WTC11 (cell line): Measurements from ENCODE around the gene GIPC2. TPM values are rescaled to one million over a fixed set of nuclear protein-coding genes. Genes with fewer than 3 reads are reported as not detected.

Source experiments
- ATAC-seq: fragments of 200-7000 bp; cut with Tn5 transposase; 2 replicates; pipeline ENCODE4 v1.10.0; 2021; ENCODE audit warnings: mild to moderate bottlenecking, moderate library complexity
- CTCF ChIA-PET: fragments of 300-600 bp; sonication (Branson Sonifier 250); formaldehyde crosslinking; loops from one replicate; lab custom pipeline; 2021; ENCODE audit warnings: antibody characterized with exemption; lab: Charles Lee
- POLR2A ChIA-PET: fragments of 350-600 bp; sonication (Branson Sonifier 250); formaldehyde crosslinking; loops from one replicate; lab custom pipeline; 2021; ENCODE audit warnings: antibody characterized with exemption; lab: Charles Lee
- DNase-seq: peaks from one replicate; pipeline ENCODE4 v3.0.0; 2021; ENCODE audit warnings: low spot score
- H3K27ac Mint-ChIP-seq: 2 replicates; pipeline ENCODE4 v1.8.0; 2021; ENCODE audit warnings: mixed read lengths
- H3K27me3 Mint-ChIP-seq: 2 replicates; pipeline ENCODE4 v1.8.0; 2021; ENCODE audit warnings: low read depth, mild to moderate bottlenecking, moderate library complexity, mixed read lengths
- H3K36me3 Mint-ChIP-seq: 2 replicates; pipeline ENCODE4 v1.8.0; 2021; ENCODE audit warnings: mixed read lengths
- H3K4me1 Mint-ChIP-seq: 2 replicates; pipeline ENCODE4 v1.8.0; 2022; ENCODE audit warnings: mixed read lengths
- H3K4me3 Mint-ChIP-seq: 2 replicates; pipeline ENCODE4 v1.8.0; 2021; ENCODE audit warnings: mild to moderate bottlenecking, moderate library complexity, mixed read lengths
- H3K9me3 Mint-ChIP-seq: 2 replicates; pipeline ENCODE4 v1.8.0; 2021; ENCODE audit warnings: mixed read lengths
- ATF1 ChIP-seq: sonication (generic); formaldehyde crosslinking; IDR thresholded peaks from 2 replicates; pipeline ENCODE4 v1.8.1; 2023; ENCODE audit warnings: mild to moderate bottlenecking, moderate library complexity, missing genetic modification reagents
- CREB1 ChIP-seq: sonication (generic); formaldehyde crosslinking; IDR thresholded peaks from 2 replicates; pipeline ENCODE4 v1.8.0; 2023; ENCODE audit warnings: mild to moderate bottlenecking, missing genetic modification reagents
- ELF4 ChIP-seq: sonication (generic); formaldehyde crosslinking; IDR thresholded peaks from 2 replicates; pipeline ENCODE4 v1.8.1; 2022; ENCODE audit warnings: low read depth, mild to moderate bottlenecking, moderate library complexity, missing genetic modification reagents
- ESRRA ChIP-seq: sonication (generic); formaldehyde crosslinking; IDR thresholded peaks from 2 replicates; pipeline ENCODE4 v1.8.1; 2022; ENCODE audit warnings: mild to moderate bottlenecking, missing genetic modification reagents, borderline replicate concordance
- FOXP1 ChIP-seq: sonication (generic); formaldehyde crosslinking; IDR thresholded peaks from 2 replicates; pipeline ENCODE4 v1.8.0; 2022; ENCODE audit warnings: missing genetic modification reagents, mild to moderate bottlenecking, moderate library complexity, borderline replicate concordance
- HMGA2 ChIP-seq: fragments of 250-450 bp; sonication (Bioruptor Pico); IDR thresholded peaks from 2 replicates; pipeline ENCODE4 v1.4.0; 2021; ENCODE audit warnings: mild to moderate bottlenecking, moderate library complexity
- JUN ChIP-seq: sonication (generic); formaldehyde crosslinking; IDR thresholded peaks from 2 replicates; pipeline ENCODE4 v1.8.0; 2023; ENCODE audit warnings: mild to moderate bottlenecking, missing genetic modification reagents
- KAT7 ChIP-seq: sonication (generic); formaldehyde crosslinking; IDR thresholded peaks from 2 replicates; pipeline ENCODE4 v1.8.1; 2023; ENCODE audit warnings: missing genetic modification reagents, mild to moderate bottlenecking, borderline replicate concordance
- MYBL2 ChIP-seq: sonication (generic); formaldehyde crosslinking; IDR thresholded peaks from 2 replicates; pipeline ENCODE4 v1.8.1; 2023; ENCODE audit warnings: mild to moderate bottlenecking, moderate library complexity, missing genetic modification reagents
- NFATC4 ChIP-seq: fragments of 250-450 bp; sonication (Bioruptor Pico); IDR thresholded peaks from 2 replicates; pipeline ENCODE4 v1.9.0; 2021; ENCODE audit warnings: mild to moderate bottlenecking
- PRRX2 ChIP-seq: fragments of 250-450 bp; sonication (Bioruptor Pico); IDR thresholded peaks from 2 replicates; pipeline ENCODE4 v1.8.0; 2021; ENCODE audit warnings: mild to moderate bottlenecking
- TCF7 ChIP-seq: sonication (generic); formaldehyde crosslinking; IDR thresholded peaks from 2 replicates; pipeline ENCODE4 v1.8.0; 2022; ENCODE audit warnings: mild to moderate bottlenecking, low read depth, missing genetic modification reagents, moderate library complexity
- TEAD4 ChIP-seq: sonication (generic); formaldehyde crosslinking; IDR thresholded peaks from 2 replicates; pipeline ENCODE4 v1.8.0; 2022; ENCODE audit warnings: mild to moderate bottlenecking, missing genetic modification reagents
- ZNF219 ChIP-seq: sonication (generic); formaldehyde crosslinking; IDR thresholded peaks from 2 replicates; pipeline ENCODE4 v1.8.0; 2023; ENCODE audit warnings: missing genetic modification reagents, mild to moderate bottlenecking, borderline replicate concordance
- ZNF396 ChIP-seq: fragments of 250-450 bp; sonication (Bioruptor Pico); IDR thresholded peaks from 2 replicates; pipeline ENCODE4 v1.8.0; 2021; ENCODE audit warnings: mild to moderate bottlenecking, moderate library complexity, borderline replicate concordance
- total RNA-seq: library from RNA; stranded (reverse); gene quantifications from 3 replicates; pipeline ENCODE4 v1.2.3, GENCODE V29; 2021
- TF ChIP-seq, protein P1 (sequence below): sonication (generic); formaldehyde crosslinking; IDR thresholded peaks from 2 replicates; pipeline ENCODE4 v1.8.0; 2022; ENCODE audit warnings: missing genetic modification reagents
- TF ChIP-seq, protein P2 (sequence below): sonication (generic); formaldehyde crosslinking; IDR thresholded peaks from 2 replicates; pipeline ENCODE4 v1.8.1; 2023; ENCODE audit warnings: mild to moderate bottlenecking, missing genetic modification reagents, borderline replicate concordance
- TF ChIP-seq, protein P3 (sequence below): sonication (generic); formaldehyde crosslinking; IDR thresholded peaks from 2 replicates; pipeline ENCODE4 v1.8.0; 2022; ENCODE audit warnings: mild to moderate bottlenecking, missing genetic modification reagents
- TF ChIP-seq, protein P4 (sequence below): sonication (generic); formaldehyde crosslinking; IDR thresholded peaks from 2 replicates; pipeline ENCODE4 v1.8.0; 2023; ENCODE audit warnings: missing genetic modification reagents
- TF ChIP-seq, protein P5 (sequence below): sonication (generic); formaldehyde crosslinking; IDR thresholded peaks from 2 replicates; pipeline ENCODE4 v1.8.0; 2022; ENCODE audit warnings: mild to moderate bottlenecking, missing genetic modification reagents

Gene GIPC2
- total RNA-seq, 1 experiment from 2014 or later: 0.83 TPM

DNA sequence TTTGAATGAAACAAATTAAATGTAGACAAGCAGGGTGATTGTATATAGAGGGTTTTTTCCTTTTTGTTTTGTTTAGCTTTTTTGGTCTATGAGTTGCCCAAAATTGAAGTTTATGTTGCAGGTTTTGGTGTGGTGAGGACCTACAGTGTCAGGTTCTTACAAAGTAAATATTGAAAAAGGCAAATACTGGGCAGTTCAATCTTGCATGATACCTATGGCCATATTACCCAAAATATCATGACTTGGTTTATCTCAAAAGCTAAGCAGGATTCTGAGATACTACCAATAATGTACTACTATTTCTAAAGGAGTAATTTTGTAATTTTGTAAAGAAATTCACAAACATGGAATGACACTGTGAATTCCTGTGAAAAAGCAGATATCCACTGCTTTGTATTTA lies 39.2 kb upstream of the GIPC2 start:
- peaks cover 40% of the 10 kb centered on the region for H3K4me1 Mint-ChIP-seq
- POLR2A ChIA-PET: no interaction called here
- no peak overlapping the region for H3K27ac Mint-ChIP-seq
- H3K4me3 Mint-ChIP-seq: no peak overlapping the region
- no peaks in the 10 kb centered on the region for H3K27me3 Mint-ChIP-seq
- no peak for ATAC-seq
- H3K36me3 Mint-ChIP-seq: no peaks in the 10 kb centered on the region
- no peaks in the 10 kb centered on the region for H3K9me3 Mint-ChIP-seq
- CTCF ChIA-PET: interaction anchor here (1.5 kb wide), 1 partner anchor 108 kb away, joined by 5 read pairs; no protein-coding TSS in a partner anchor
- no peak for DNase-seq
- TF ChIP-seq, protein P1, sequence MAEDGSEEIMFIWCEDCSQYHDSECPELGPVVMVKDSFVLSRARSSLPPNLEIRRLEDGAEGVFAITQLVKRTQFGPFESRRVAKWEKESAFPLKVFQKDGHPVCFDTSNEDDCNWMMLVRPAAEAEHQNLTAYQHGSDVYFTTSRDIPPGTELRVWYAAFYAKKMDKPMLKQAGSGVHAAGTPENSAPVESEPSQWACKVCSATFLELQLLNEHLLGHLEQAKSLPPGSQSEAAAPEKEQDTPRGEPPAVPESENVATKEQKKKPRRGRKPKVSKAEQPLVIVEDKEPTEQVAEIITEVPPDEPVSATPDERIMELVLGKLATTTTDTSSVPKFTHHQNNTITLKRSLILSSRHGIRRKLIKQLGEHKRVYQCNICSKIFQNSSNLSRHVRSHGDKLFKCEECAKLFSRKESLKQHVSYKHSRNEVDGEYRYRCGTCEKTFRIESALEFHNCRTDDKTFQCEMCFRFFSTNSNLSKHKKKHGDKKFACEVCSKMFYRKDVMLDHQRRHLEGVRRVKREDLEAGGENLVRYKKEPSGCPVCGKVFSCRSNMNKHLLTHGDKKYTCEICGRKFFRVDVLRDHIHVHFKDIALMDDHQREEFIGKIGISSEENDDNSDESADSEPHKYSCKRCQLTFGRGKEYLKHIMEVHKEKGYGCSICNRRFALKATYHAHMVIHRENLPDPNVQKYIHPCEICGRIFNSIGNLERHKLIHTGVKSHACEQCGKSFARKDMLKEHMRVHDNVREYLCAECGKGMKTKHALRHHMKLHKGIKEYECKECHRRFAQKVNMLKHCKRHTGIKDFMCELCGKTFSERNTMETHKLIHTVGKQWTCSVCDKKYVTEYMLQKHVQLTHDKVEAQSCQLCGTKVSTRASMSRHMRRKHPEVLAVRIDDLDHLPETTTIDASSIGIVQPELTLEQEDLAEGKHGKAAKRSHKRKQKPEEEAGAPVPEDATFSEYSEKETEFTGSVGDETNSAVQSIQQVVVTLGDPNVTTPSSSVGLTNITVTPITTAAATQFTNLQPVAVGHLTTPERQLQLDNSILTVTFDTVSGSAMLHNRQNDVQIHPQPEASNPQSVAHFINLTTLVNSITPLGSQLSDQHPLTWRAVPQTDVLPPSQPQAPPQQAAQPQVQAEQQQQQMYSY (CRISPR knock-in tag): no peak
- no peak for TF ChIP-seq ESRRA (CRISPR knock-in tag)
- TF ChIP-seq ELF4: no peak
- TF ChIP-seq CREB1 (CRISPR knock-in tag): no peak
- TF ChIP-seq, protein P2, sequence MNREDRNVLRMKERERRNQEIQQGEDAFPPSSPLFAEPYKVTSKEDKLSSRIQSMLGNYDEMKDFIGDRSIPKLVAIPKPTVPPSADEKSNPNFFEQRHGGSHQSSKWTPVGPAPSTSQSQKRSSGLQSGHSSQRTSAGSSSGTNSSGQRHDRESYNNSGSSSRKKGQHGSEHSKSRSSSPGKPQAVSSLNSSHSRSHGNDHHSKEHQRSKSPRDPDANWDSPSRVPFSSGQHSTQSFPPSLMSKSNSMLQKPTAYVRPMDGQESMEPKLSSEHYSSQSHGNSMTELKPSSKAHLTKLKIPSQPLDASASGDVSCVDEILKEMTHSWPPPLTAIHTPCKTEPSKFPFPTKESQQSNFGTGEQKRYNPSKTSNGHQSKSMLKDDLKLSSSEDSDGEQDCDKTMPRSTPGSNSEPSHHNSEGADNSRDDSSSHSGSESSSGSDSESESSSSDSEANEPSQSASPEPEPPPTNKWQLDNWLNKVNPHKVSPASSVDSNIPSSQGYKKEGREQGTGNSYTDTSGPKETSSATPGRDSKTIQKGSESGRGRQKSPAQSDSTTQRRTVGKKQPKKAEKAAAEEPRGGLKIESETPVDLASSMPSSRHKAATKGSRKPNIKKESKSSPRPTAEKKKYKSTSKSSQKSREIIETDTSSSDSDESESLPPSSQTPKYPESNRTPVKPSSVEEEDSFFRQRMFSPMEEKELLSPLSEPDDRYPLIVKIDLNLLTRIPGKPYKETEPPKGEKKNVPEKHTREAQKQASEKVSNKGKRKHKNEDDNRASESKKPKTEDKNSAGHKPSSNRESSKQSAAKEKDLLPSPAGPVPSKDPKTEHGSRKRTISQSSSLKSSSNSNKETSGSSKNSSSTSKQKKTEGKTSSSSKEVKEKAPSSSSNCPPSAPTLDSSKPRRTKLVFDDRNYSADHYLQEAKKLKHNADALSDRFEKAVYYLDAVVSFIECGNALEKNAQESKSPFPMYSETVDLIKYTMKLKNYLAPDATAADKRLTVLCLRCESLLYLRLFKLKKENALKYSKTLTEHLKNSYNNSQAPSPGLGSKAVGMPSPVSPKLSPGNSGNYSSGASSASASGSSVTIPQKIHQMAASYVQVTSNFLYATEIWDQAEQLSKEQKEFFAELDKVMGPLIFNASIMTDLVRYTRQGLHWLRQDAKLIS: no peak
- TF ChIP-seq FOXP1 (CRISPR knock-in tag): no peak
- no peak for TF ChIP-seq TCF7 (CRISPR knock-in tag)
- no peak for TF ChIP-seq PRRX2 (CRISPR knock-in tag)
- no peak for TF ChIP-seq TEAD4 (CRISPR knock-in tag)
- no peak for TF ChIP-seq ZNF219
- no peak for TF ChIP-seq MYBL2 (CRISPR knock-in tag)
- TF ChIP-seq, protein P3, sequence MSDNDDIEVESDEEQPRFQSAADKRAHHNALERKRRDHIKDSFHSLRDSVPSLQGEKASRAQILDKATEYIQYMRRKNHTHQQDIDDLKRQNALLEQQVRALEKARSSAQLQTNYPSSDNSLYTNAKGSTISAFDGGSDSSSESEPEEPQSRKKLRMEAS (CRISPR knock-in tag): no peak
- TF ChIP-seq ZNF396 (CRISPR knock-in tag): no peak

DNA sequence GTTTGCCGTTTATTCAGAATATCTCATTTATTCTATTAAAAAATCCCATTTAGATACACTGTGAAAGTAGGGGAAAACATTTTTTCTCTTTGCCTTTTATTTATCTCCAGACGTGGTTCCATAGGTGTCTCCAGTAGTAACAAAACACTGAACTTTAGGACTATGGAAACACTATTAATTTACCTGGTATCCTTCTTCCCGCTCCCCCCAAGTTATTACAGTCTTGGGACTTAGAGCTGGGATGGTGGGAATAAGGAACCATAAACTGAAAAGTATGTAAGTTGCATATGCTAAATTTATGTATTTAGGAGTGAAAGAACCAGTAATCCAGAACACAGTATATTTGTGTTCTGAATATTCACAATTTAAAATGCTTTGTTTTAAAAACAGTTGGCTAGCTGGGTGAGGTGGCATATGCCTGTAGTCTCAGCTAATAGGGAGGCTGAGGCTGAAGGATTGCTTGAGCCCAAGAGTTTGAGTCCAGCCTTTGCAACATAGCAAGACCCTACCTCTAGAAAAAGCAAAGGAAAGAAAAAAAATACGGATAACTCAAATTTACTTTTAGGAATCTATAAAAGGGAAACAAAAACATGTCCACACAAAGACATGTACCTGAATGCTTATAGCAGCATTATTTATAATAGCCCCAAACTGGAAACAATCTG lies 38.0 kb upstream of the GIPC2 start:
- peaks cover 35% of the 10 kb centered on the region for H3K4me1 Mint-ChIP-seq
- no peak overlapping the region; the same call in 1 of the 2 replicates for H3K27ac Mint-ChIP-seq
- no peaks in the 10 kb centered on the region for H3K9me3 Mint-ChIP-seq
- no peaks in the 10 kb centered on the region for H3K36me3 Mint-ChIP-seq
- ATAC-seq: no peak
- ChIA-PET CTCF (no interaction called here), POLR2A (interaction anchor here (0.6 kb wide), 1 partner anchor 70 kb away, joined by 3 read pairs; no protein-coding TSS in a partner anchor)
- H3K27me3 Mint-ChIP-seq: no peaks in the 10 kb centered on the region
- no peak for DNase-seq
- TF ChIP-seq HMGA2 (CRISPR knock-in tag) (no peak), JUN (CRISPR knock-in tag) (no peak), NFATC4 (no peak), ATF1 (no peak), FOXP1 (CRISPR knock-in tag) (no peak), ZNF396 (CRISPR knock-in tag) (no peak), KAT7 (CRISPR knock-in tag) (no peak)
- TF ChIP-seq, protein P4, sequence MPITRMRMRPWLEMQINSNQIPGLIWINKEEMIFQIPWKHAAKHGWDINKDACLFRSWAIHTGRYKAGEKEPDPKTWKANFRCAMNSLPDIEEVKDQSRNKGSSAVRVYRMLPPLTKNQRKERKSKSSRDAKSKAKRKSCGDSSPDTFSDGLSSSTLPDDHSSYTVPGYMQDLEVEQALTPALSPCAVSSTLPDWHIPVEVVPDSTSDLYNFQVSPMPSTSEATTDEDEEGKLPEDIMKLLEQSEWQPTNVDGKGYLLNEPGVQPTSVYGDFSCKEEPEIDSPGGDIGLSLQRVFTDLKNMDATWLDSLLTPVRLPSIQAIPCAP: no peak
- TF ChIP-seq, protein P5, sequence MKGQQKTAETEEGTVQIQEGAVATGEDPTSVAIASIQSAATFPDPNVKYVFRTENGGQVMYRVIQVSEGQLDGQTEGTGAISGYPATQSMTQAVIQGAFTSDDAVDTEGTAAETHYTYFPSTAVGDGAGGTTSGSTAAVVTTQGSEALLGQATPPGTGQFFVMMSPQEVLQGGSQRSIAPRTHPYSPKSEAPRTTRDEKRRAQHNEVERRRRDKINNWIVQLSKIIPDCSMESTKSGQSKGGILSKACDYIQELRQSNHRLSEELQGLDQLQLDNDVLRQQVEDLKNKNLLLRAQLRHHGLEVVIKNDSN (CRISPR knock-in tag): no peak
- H3K4me3 Mint-ChIP-seq: no peak overlapping the region
